Measurements from ENCODE around the gene SYK.

The SYK gene

DNA sequence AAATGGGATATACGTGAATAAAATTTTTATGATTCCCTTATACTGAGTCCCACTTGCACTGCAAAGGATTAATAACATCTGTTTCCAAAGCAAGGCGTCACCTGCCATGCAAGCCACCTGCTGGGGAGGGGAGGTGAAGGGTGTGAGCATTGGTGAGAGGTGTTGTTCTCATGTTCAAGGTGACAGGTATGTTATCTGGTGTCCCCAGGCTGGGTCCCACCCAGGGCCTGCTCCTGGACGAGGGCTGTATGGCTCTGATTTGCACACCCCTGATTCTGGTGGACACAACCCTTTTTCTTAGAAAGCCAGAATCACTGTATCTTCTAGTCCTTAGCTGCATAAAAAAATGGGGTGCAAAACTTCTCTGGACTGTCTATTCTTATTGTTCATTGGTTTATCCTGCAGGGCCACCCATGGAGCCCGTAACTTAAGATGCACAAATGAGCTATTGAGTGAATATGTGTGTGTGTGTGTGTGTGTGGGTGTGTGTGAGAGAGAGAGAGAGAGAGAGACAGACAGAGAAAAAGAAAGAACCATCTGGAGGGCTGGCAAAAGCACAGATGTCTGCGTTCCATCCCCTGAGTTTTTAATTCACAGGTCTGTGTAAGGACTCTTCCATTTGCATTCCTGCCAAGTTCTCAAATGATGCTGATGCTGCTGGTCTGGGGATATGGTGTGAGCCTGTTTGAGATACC lies 53.7 kb downstream of the SYK start:
- TF ChIP-seq, protein P1, sequence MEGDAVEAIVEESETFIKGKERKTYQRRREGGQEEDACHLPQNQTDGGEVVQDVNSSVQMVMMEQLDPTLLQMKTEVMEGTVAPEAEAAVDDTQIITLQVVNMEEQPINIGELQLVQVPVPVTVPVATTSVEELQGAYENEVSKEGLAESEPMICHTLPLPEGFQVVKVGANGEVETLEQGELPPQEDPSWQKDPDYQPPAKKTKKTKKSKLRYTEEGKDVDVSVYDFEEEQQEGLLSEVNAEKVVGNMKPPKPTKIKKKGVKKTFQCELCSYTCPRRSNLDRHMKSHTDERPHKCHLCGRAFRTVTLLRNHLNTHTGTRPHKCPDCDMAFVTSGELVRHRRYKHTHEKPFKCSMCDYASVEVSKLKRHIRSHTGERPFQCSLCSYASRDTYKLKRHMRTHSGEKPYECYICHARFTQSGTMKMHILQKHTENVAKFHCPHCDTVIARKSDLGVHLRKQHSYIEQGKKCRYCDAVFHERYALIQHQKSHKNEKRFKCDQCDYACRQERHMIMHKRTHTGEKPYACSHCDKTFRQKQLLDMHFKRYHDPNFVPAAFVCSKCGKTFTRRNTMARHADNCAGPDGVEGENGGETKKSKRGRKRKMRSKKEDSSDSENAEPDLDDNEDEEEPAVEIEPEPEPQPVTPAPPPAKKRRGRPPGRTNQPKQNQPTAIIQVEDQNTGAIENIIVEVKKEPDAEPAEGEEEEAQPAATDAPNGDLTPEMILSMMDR (IDR thresholded peaks at IDR 0.05; ENCODE audit: low read depth, low read length): no peak
- no peak overlapping the region for H3K27ac ChIP-seq
- H3K4me3 ChIP-seq (ENCODE audit: low read depth, low read length): no peak overlapping the region
- peaks cover 70% of the 10 kb centered on the region for H3K36me3 ChIP-seq
- no peaks in the 10 kb centered on the region for H3K27me3 ChIP-seq (ENCODE audit: insufficient read depth, low read depth, severe bottlenecking)
- no peaks in the 10 kb centered on the region for H3K9me3 ChIP-seq (ENCODE audit: severe bottlenecking)
- DNase-seq: no peak

DNA sequence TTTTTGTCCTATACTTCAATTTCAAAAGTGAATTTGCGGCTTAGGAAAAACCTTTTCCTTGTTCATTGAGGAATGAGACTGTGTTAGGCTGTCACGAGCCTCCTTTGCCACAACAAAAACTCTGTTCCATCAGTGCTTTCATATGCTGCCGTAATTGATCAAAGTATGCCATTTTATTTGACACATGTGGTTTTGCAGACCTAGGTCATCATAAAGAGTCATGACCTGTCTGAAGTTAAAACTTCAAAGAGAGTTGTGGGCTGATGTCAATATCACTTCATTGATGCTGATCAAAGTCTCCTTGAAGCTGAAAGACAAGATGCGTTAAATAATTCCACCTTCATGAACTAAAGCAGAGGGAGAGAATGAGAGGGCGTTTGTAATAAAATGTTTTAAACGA lies 55.5 kb downstream of the SYK start:
- TF ChIP-seq, protein P1 (IDR thresholded peaks at IDR 0.05; ENCODE audit: low read depth, low read length): no peak

DNA sequence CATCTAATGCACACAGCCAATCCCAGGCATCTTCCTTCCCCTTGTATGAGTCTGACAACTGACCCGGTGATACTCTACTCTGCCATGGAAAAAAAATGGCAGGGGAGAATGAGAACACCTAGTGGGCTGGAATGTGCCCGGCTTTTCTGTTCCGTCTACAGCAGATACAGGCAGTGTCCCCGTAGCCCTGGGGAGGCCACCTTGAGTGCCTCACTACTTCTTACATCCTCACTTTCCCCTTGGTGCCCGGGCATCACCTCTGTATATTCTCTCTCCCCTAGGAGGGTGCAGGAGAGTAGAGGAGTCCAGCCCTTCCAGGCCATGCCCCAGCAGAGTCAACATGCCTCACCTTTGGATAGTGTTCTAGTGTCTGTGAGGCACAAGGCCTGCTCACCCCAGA lies 56.2 kb downstream of the SYK start:
- no peaks in the 10 kb centered on the region for H3K27me3 ChIP-seq (ENCODE audit: insufficient read depth, low read depth, severe bottlenecking)
- DNase-seq: no peak
- H3K36me3 ChIP-seq: peaks cover 68% of the 10 kb centered on the region
- H3K9me3 ChIP-seq (ENCODE audit: severe bottlenecking): no peaks in the 10 kb centered on the region
- no peak overlapping the region for H3K4me3 ChIP-seq (ENCODE audit: low read depth, low read length)
- no peak overlapping the region for H3K27ac ChIP-seq
- TF ChIP-seq, protein P1 (IDR thresholded peaks at IDR 0.05; ENCODE audit: low read depth, low read length): no peak

More for the DNA sequence above, 55.5 kb downstream of the SYK start:
- no peak overlapping the region for H3K4me3 ChIP-seq (ENCODE audit: low read depth, low read length)
- H3K27me3 ChIP-seq (ENCODE audit: insufficient read depth, low read depth, severe bottlenecking): no peaks in the 10 kb centered on the region
- peaks cover 68% of the 10 kb centered on the region for H3K36me3 ChIP-seq
- H3K9me3 ChIP-seq (ENCODE audit: severe bottlenecking): no peaks in the 10 kb centered on the region
- H3K27ac ChIP-seq: no peak overlapping the region
- no peak for DNase-seq

DNA sequence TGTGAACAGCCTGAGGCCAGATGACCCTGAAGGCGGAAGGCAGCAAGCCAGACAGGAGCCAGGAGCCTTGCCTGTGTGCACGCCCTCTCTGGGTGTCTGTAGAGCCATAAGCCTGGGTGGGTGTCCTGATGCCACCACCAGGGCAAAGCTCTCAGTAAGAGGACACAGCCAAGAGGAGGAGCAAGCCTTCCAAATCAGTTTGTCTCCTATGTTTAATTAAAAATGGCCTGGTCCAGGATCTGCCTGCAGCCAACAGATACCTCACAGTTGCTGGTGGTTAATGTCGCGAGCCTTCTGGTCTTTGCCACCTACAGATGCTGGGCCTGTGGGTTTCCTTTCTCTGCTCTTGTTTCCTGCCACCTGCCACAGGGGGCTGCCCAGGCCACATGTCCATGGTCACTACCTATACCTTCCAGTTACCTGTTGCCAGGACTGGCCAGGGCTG lies 56.9 kb downstream of the SYK start:
- H3K4me3 ChIP-seq (ENCODE audit: low read depth, low read length): no peak overlapping the region
- no peaks in the 10 kb centered on the region for H3K9me3 ChIP-seq (ENCODE audit: severe bottlenecking)
- H3K27ac ChIP-seq: no peak overlapping the region
- H3K36me3 ChIP-seq: peaks cover 70% of the 10 kb centered on the region
- no peak for DNase-seq
- no peaks in the 10 kb centered on the region for H3K27me3 ChIP-seq (ENCODE audit: insufficient read depth, low read depth, severe bottlenecking)
- TF ChIP-seq, protein P1 (IDR thresholded peaks at IDR 0.05; ENCODE audit: low read depth, low read length): no peak

DNA sequence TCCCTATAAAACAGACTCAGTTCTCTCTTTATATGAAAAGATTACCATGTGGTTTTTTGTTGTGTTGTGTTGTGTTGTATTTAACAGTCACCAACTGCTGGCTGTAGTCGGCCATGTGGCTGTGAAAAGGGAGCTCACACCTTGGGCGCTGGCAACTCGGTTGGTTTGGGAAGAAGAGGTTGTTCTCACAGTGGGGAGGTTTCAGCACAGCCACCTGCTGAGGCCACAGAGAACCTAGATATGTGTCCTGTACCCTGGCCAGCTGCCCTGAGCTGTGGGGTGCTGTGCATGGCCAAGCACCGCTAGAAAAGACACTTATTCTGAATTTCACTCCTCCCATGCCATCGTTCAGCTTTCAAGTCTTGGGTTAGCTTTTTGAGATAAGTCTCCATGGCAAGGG lies 58.8 kb downstream of the SYK start:
- peaks cover 89% of the 10 kb centered on the region for H3K36me3 ChIP-seq
- TF ChIP-seq, protein P1 (IDR thresholded peaks at IDR 0.05; ENCODE audit: low read depth, low read length): no peak
- H3K27ac ChIP-seq: no peak overlapping the region
- no peaks in the 10 kb centered on the region for H3K27me3 ChIP-seq (ENCODE audit: insufficient read depth, low read depth, severe bottlenecking)
- no peak overlapping the region for H3K4me3 ChIP-seq (ENCODE audit: low read depth, low read length)
- DNase-seq: no peak
- no peaks in the 10 kb centered on the region for H3K9me3 ChIP-seq (ENCODE audit: severe bottlenecking)

DNA sequence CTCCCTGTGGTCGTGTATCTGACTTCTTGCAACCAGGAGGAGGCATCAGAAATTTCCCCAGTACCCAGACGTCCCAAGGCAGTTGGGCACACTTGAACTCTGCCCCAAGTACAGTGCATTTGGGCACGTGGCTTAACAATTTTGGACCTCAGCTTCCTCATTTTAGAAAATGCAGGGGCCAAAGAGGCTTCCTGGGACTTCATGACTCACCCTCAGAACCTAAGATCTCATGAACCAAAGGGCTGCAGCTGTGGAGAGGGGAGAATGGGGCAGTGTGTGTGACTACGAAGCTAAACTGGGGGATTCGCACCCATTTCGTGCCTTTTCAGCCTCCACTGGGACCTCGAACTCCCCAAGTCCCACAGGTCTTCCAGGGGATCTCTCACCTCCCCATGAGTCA lies 59.2 kb downstream of the SYK start:
- peaks cover 87% of the 10 kb centered on the region for H3K36me3 ChIP-seq
- TF ChIP-seq, protein P1 (IDR thresholded peaks at IDR 0.05; ENCODE audit: low read depth, low read length): no peak
- H3K27me3 ChIP-seq (ENCODE audit: insufficient read depth, low read depth, severe bottlenecking): no peaks in the 10 kb centered on the region
- no peak overlapping the region for H3K27ac ChIP-seq
- no peak overlapping the region for H3K4me3 ChIP-seq (ENCODE audit: low read depth, low read length)
- no peaks in the 10 kb centered on the region for H3K9me3 ChIP-seq (ENCODE audit: severe bottlenecking)
- DNase-seq: no peak

Measured in WERI-Rb-1 (cell line).